Amniotic stem cell (primary cell): Measurements from ENCODE around the gene STK24.
"Not testable (repeated sequence)": the region's sequence is repeated elsewhere in the genome, so short reads cannot be mapped to it uniquely, and the experiment has no call there.

ENCODE experiments used
- DNase-seq: peaks from one replicate; lab custom pipeline; 2025; lab: John Stamatoyannopoulos, UW

The STK24 gene

GRCh38 chr13:98434060-98434459, 142.8 kb downstream of the STK24 start:
- DNase-seq = no peak

- no peak for DNase-seq
Observed at GRCh38 chr13:98433654-98434053, 143.3 kb downstream of the STK24 start.

- DNase-seq = no peak
Observed at GRCh38 chr13:98432638-98433037, 144.3 kb downstream of the STK24 start.

GRCh38 chr13:98429977-98430736, 146.8 kb downstream of the STK24 start:
- DNase-seq = no peak

- DNase-seq = no peak
Observed at GRCh38 chr13:98429531-98429930, 147.4 kb downstream of the STK24 start.

GRCh38 chr13:98429081-98429480, 147.8 kb downstream of the STK24 start:
- no peak for DNase-seq

GRCh38 chr13:98428256-98428966, 148.5 kb downstream of the STK24 start:
- no peak for DNase-seq

- DNase-seq = no peak
Observed at GRCh38 chr13:98427331-98427995, 149.4 kb downstream of the STK24 start.

GRCh38 chr13:98423417-98423816, 153.5 kb downstream of the STK24 start:
- no peak for DNase-seq

GRCh38 chr13:98422046-98422445, 154.9 kb downstream of the STK24 start:
- no peak for DNase-seq

GRCh38 chr13:98420554-98421175, 156.2 kb downstream of the STK24 start:
- DNase-seq = no peak

GRCh38 chr13:98419786-98420553, 156.9 kb downstream of the STK24 start:
- no peak for DNase-seq

- no peak for DNase-seq
Observed at GRCh38 chr13:98416408-98416807, 160.5 kb downstream of the STK24 start.

- no peak for DNase-seq
Observed at GRCh38 chr13:98415326-98416070, 161.4 kb downstream of the STK24 start.

GRCh38 chr13:98413796-98414195, 163.1 kb downstream of the STK24 start:
- DNase-seq = no peak

GRCh38 chr13:98413278-98413677, 163.6 kb downstream of the STK24 start:
- not testable (repeated sequence) for DNase-seq

GRCh38 chr13:98411617-98412265, 165.2 kb downstream of the STK24 start:
- no peak for DNase-seq

- DNase-seq = no peak
Observed at GRCh38 chr13:98411013-98411412, 165.9 kb downstream of the STK24 start.

- no peak for DNase-seq
Observed at GRCh38 chr13:98410612-98411011, 166.3 kb downstream of the STK24 start.

GRCh38 chr13:98409281-98409680, 167.6 kb downstream of the STK24 start:
- no peak for DNase-seq
